ENCODE measurements around the gene CHI3L2.
"Not testable (repeated sequence)": the region's sequence is repeated elsewhere in the genome, so short reads cannot be mapped to it uniquely, and the experiment has no call there.

CHI3L2 gene

GRCh38 chr1:111214074-111214801, 13.3 kb upstream of the CHI3L2 start:
- ChIA-PET CTCF (no interaction called here), POLR2A (ENCODE audit: low non-redundant PET) (no interaction called here)
- TF ChIP-seq CTCF (conservative IDR thresholded peaks at IDR 0.05; ENCODE audit: low read depth) = no peak
- H3K27ac ChIP-seq = no peak overlapping the region
- no peak for DNase-seq (ENCODE audit: low spot score)

GRCh38 chr1:111214884-111215283, 12.6 kb upstream of the CHI3L2 start:
- H3K27ac ChIP-seq = no peak overlapping the region
- DNase-seq (ENCODE audit: low spot score) = no peak
- POLR2A ChIA-PET (ENCODE audit: low non-redundant PET) = no interaction called here
- CTCF ChIA-PET = interaction anchor here (0.5 kb wide), 1 partner anchor 199 kb away, joined by 3 read pairs; no protein-coding TSS in a partner anchor
- TF ChIP-seq CTCF (conservative IDR thresholded peaks at IDR 0.05; ENCODE audit: low read depth) = no peak

- CTCF ChIA-PET = interaction anchor here (0.5 to 0.6 kb wide), 2 partner anchors 198 to 547 kb away, joined by 3 to 5 read pairs; no protein-coding TSS in a partner anchor
- POLR2A ChIA-PET (ENCODE audit: low non-redundant PET); H3K27ac ChIP-seq: not testable (repeated sequence)
Observed at GRCh38 chr1:111215285-111215684, 12.2 kb upstream of the CHI3L2 start.

GRCh38 chr1:111216751-111217150, 10.8 kb upstream of the CHI3L2 start:
- ChIA-PET POLR2A (ENCODE audit: low non-redundant PET) (interaction anchor here (0.7 kb wide), 1 partner anchor 655 kb away, joined by 3 read pairs; no protein-coding TSS in a partner anchor), CTCF (no interaction called here)
- no peak for TF ChIP-seq CTCF (conservative IDR thresholded peaks at IDR 0.05; ENCODE audit: low read depth)
- no peak overlapping the region for H3K27ac ChIP-seq
- DNase-seq (ENCODE audit: low spot score) = no peak

More at GRCh38 chr1:111215285-111215684, 12.2 kb upstream of the CHI3L2 start:
- not testable (repeated sequence) for DNase-seq (ENCODE audit: low spot score)

- no peak for DNase-seq (ENCODE audit: low spot score)
- CTCF ChIA-PET = no interaction called here
- no peak for TF ChIP-seq CTCF (conservative IDR thresholded peaks at IDR 0.05; ENCODE audit: low read depth)
- no peak overlapping the region for H3K27ac ChIP-seq
- POLR2A ChIA-PET (ENCODE audit: low non-redundant PET) = interaction anchor here (0.6 to 0.7 kb wide), 2 partner anchors 129 to 656 kb away, joined by 3 to 5 read pairs; no protein-coding TSS in a partner anchor
Observed at GRCh38 chr1:111217183-111217910, 10.2 kb upstream of the CHI3L2 start.

GRCh38 chr1:111218701-111219556, 8.6 kb upstream of the CHI3L2 start:
- H3K27ac ChIP-seq = no peak overlapping the region
- CTCF ChIA-PET = interaction anchor here (0.6 to 1.0 kb wide), 4 partner anchors 113 to 218 kb away, joined by 3 to 5 read pairs (median 4); no protein-coding TSS in a partner anchor
- no peak for TF ChIP-seq CTCF (conservative IDR thresholded peaks at IDR 0.05; ENCODE audit: low read depth)
- DNase-seq (ENCODE audit: low spot score) = no peak
- POLR2A ChIA-PET (ENCODE audit: low non-redundant PET) = no interaction called here
